IMR-90 (cell line): Measurements from ENCODE around the gene F10. TPM values are rescaled to one million over a fixed set of nuclear protein-coding genes. Genes with fewer than 3 reads are reported as not detected.

Experiments used
- ATAC-seq: fragments of 200-7000 bp; cut with Tn5 transposase; 2 replicates; pipeline ENCODE4 v1.9.1; 2020; ENCODE audit warnings: low read depth, mild to moderate bottlenecking, moderate library complexity
- BruUV-seq: library from RNA; stranded (reverse); fragments of 400-500 nt; replicated peaks from 2 replicates; lab custom pipeline; 2021; lab: Mats Ljungman, UMichigan
- CTCF ChIA-PET: fragments of 300-600 bp; formaldehyde crosslinking; extraction: SDS; loops from one replicate; lab custom pipeline; 2021; ENCODE audit warnings: antibody characterized with exemption; lab: Yijun Ruan, JAX
- POLR2A ChIA-PET: fragments of 300-600 bp; sonication (Branson Sonifier 250); formaldehyde crosslinking; loops from one replicate; lab custom pipeline; 2022; ENCODE audit warnings: antibody characterized with exemption; ENCODE audit not compliant: unreplicated experiment; lab: Charles Lee
- DNase-seq: peaks from one replicate; pipeline ENCODE4 v3.0.0; 2013
- H2AFZ ChIP-seq: replicated peaks from 2 replicates; pipeline ENCODE3; 2013; ENCODE audit warnings: low read length, mild to moderate bottlenecking; ENCODE audit not compliant: poor library complexity
- H2AK5ac ChIP-seq: 2 replicates; pipeline ENCODE4 v1.6.1; 2013; ENCODE audit warnings: low read depth, low read length, inconsistent platforms
- H2AK9ac ChIP-seq: replicated peaks from 2 replicates; pipeline ENCODE3; 2013; ENCODE audit warnings: mild to moderate bottlenecking, low read depth, low read length, moderate library complexity; ENCODE audit not compliant: poor library complexity
- H2BK120ac ChIP-seq: 2 replicates; pipeline ENCODE4 v1.6.1; 2013; ENCODE audit warnings: low read depth, low read length, inconsistent platforms
- H2BK15ac ChIP-seq: 3 replicates; pipeline ENCODE4 v1.6.1; 2013; ENCODE audit warnings: low read depth, low read length, inconsistent platforms
- H2BK20ac ChIP-seq: 2 replicates; pipeline ENCODE4 v1.6.1; 2013; ENCODE audit warnings: low read depth, mild to moderate bottlenecking, inconsistent platforms, low read length, moderate library complexity
- H2BK5ac ChIP-seq: 2 replicates; pipeline ENCODE4 v1.6.1; 2013; ENCODE audit warnings: mild to moderate bottlenecking, low read depth, low read length, inconsistent platforms; ENCODE audit not compliant: poor library complexity, severe bottlenecking
- H3K14ac ChIP-seq: replicated peaks from 2 replicates; pipeline ENCODE4 v1.6.1; 2013; ENCODE audit warnings: low read depth, low read length, inconsistent platforms
- H3K18ac ChIP-seq: 2 replicates; pipeline ENCODE4 v1.6.1; 2013; ENCODE audit warnings: low read depth, low read length, control low read depth
- H3K23ac ChIP-seq: 2 replicates; pipeline ENCODE4 v1.6.1; 2013; ENCODE audit warnings: low read depth, low read length, inconsistent platforms
- H3K27ac ChIP-seq: 2 replicates; pipeline ENCODE4 v1.5.1; 2013; ENCODE audit warnings: mild to moderate bottlenecking, control low read depth, low read length; ENCODE audit not compliant: insufficient read depth
- H3K27me3 ChIP-seq: 2 replicates; pipeline ENCODE4 v1.6.1; 2013; ENCODE audit warnings: low read length; ENCODE audit not compliant: control insufficient read depth, insufficient read depth
- H3K36me3 ChIP-seq: 2 replicates; pipeline ENCODE4 v1.6.1; 2013; ENCODE audit warnings: low read length, mixed read lengths; ENCODE audit not compliant: control insufficient read depth, insufficient read depth
- H3K4ac ChIP-seq: 2 replicates; pipeline ENCODE4 v1.6.1; 2013; ENCODE audit warnings: low read depth, low read length, inconsistent platforms
- H3K4me1 ChIP-seq: 2 replicates; pipeline ENCODE4 v1.6.1; 2013; ENCODE audit warnings: low read length, mixed read lengths; ENCODE audit not compliant: control insufficient read depth, insufficient read depth
- H3K4me2 ChIP-seq: 2 replicates; pipeline ENCODE4 v1.6.1; 2013; ENCODE audit warnings: low read depth, mild to moderate bottlenecking, control low read depth, low read length, moderate library complexity
- H3K4me3 ChIP-seq: 2 replicates; pipeline ENCODE4 v1.5.1; 2013; ENCODE audit warnings: low read depth, mild to moderate bottlenecking, control low read depth, low read length, moderate library complexity; ENCODE audit not compliant: insufficient read depth
- H3K56ac ChIP-seq: 2 replicates; pipeline ENCODE4 v1.6.1; 2013; ENCODE audit warnings: low read length, inconsistent platforms; ENCODE audit not compliant: insufficient read depth; ENCODE audit errors: extremely low read depth
- H3K79me1 ChIP-seq, 2 experiments: 2 replicates each; pipeline ENCODE4 v1.6.1; 2013; ENCODE audit warnings: low read length in 2 of 2, inconsistent platforms in 1 of 2, low read depth in 1 of 2
- H3K9ac ChIP-seq: 2 replicates; pipeline ENCODE4 v1.6.1; 2013; ENCODE audit warnings: low read depth, low read length, control low read depth
- H3K9me1 ChIP-seq: 2 replicates; pipeline ENCODE4 v1.6.1; 2013; ENCODE audit warnings: low read length, inconsistent platforms; ENCODE audit not compliant: insufficient read depth
- H3K9me3 ChIP-seq: 2 replicates; pipeline ENCODE4 v1.6.1; 2013; ENCODE audit warnings: low read length; ENCODE audit not compliant: control insufficient read depth, insufficient read depth
- H4K20me1 ChIP-seq: 2 replicates; pipeline ENCODE4 v1.6.1; 2013; ENCODE audit warnings: low read length, inconsistent platforms; ENCODE audit not compliant: insufficient read depth
- H4K5ac ChIP-seq: 2 replicates; pipeline ENCODE4 v1.6.1; 2013; ENCODE audit warnings: mild to moderate bottlenecking, low read depth, low read length, control low read depth
- H4K8ac ChIP-seq, 2 experiments: 2 replicates each; pipeline ENCODE4 v1.6.1; 2013; ENCODE audit warnings: low read depth in 2 of 2, low read length in 2 of 2, control low read depth in 1 of 2, inconsistent platforms in 1 of 2
- H4K91ac ChIP-seq: 2 replicates; pipeline ENCODE4 v1.6.1; 2013; ENCODE audit warnings: low read depth, low read length, inconsistent platforms; ENCODE audit not compliant: insufficient read depth
- BHLHE40 ChIP-seq: fragments of 150-350 bp; IDR thresholded peaks from 2 replicates; pipeline ENCODE4 v1.6.1; 2016; ENCODE audit warnings: mild to moderate bottlenecking, low read depth, low read length
- CHD1 ChIP-seq: IDR thresholded peaks from 2 replicates; pipeline ENCODE4 v1.6.1; 2012; ENCODE audit warnings: low read depth, low read length, improper control_type of control experiment
- FOS ChIP-seq: fragments of 150-350 bp; IDR thresholded peaks from 2 replicates; pipeline ENCODE4 v1.6.1; 2016; ENCODE audit warnings: low read depth, low read length
- MAFK ChIP-seq: IDR thresholded peaks from 2 replicates; pipeline ENCODE4 v1.6.1; 2012; ENCODE audit warnings: low read depth, low read length, improper control_type of control experiment
- MAZ ChIP-seq: IDR thresholded peaks from 2 replicates; pipeline ENCODE4 v1.6.1; 2012; ENCODE audit warnings: low read depth, mild to moderate bottlenecking, low read length, improper control_type of control experiment, moderate library complexity, borderline replicate concordance
- RAD21 ChIP-seq: IDR thresholded peaks from 2 replicates; pipeline ENCODE4 v1.6.1; 2012; ENCODE audit warnings: low read length, improper control_type of control experiment
- RCOR1 ChIP-seq: IDR thresholded peaks from 2 replicates; pipeline ENCODE4 v1.6.1; 2012; ENCODE audit warnings: mild to moderate bottlenecking, low read length, improper control_type of control experiment; ENCODE audit not compliant: insufficient replicate concordance
- WGBS, 2 experiments: methylation state at CpG; one replicate each; pipeline versions ENCODE4 v1.1.5 to v1.1.7; 2013; ENCODE audit warnings: missing lambda C conversion rate in 2 of 2; ENCODE audit not compliant: insufficient read length in 1 of 2; ENCODE audit errors: extremely low coverage in 2 of 2; 5-methylcytosine and 5-hydroxymethylcytosine counted together
- dilution Hi-C: fragments of 300-500 bp; cut with HindIII; formaldehyde crosslinking; loops from one replicate; pipeline ENCODE4 v1.14.3; 2018; ENCODE audit warnings: low sequenced_read_pairs; ENCODE audit not compliant: unreplicated experiment
- in situ Hi-C: fragments of 300-500 bp; cut with MboI; formaldehyde crosslinking; loops from 3 replicates; pipeline ENCODE4 v1.14.3; 2019; ENCODE audit warnings: low sequenced_read_pairs, inconsistent platforms, mixed read lengths
- intact Hi-C: fragments of 100-400 bp; cut with micrococcal nuclease; formaldehyde crosslinking; loops from 2 replicates; pipeline ENCODE4 v1.10.0; 2022
- polyA plus RNA-seq, 3 experiments: library from polyadenylated mRNA; depleted of rRNA; stranded (reverse); fragments of >200 nt; gene quantifications; 2 replicates each; pipeline ENCODE4 v1.2.3, GENCODE V29; 2012; ENCODE audit warnings: low replicate concordance in 1 of 3
- total RNA-seq: library from RNA; depleted of rRNA; stranded (reverse); fragments of >200 nt; gene quantifications from 2 replicates; pipeline ENCODE4 v1.2.3, GENCODE V29; 2012
- TF ChIP-seq, protein P1 (sequence below): fragments of 150-350 bp; IDR thresholded peaks from 2 replicates; pipeline ENCODE4 v1.6.1; 2016; ENCODE audit warnings: low read depth, mild to moderate bottlenecking, low read length, moderate library complexity, borderline replicate concordance
- TF ChIP-seq, protein P2 (sequence below): fragments of 150-350 bp; IDR thresholded peaks from 2 replicates; pipeline ENCODE4 v1.6.1; 2017; ENCODE audit warnings: mild to moderate bottlenecking, antibody characterized with exemption, low read length, low read depth

Gene F10
- total and polyA plus RNA-seq, 2 of the 4 experiments (the other 2 are of a cell fraction), result 9.1 to 19.5 TPM

DNA sequence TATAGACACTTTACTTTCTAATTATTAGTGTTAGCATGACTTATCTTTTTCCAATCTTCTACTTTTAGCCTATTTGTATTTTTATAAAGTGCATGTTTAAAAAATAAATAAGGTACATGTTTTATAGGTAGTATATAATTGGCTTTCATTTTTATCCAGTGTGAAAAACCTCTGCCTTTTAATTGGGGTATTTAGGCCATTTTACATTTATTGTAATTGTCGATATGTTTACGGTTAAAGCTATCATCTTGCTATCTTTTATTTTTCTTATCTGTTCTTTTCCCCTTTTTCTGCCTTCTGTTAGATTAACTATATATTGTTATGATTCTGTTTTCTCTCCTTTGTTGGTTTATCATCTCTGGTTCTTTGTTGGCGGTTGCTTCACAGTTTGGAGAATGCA, 45.0 kb downstream of the F10 start:
- Histone ChIP-seq H3K9ac (no peak overlapping the region), H3K56ac (no peak overlapping the region), H2AFZ (no peak overlapping the region), H4K20me1 (no peaks in the 10 kb centered on the region), H2BK15ac (no peak overlapping the region), H2AK9ac (no peak overlapping the region), H3K27me3 (no peaks in the 10 kb centered on the region), H3K27ac (no peak overlapping the region), H3K4me3 (no peak overlapping the region), H4K5ac (no peak overlapping the region), H3K9me1 (peaks cover 4% of the 10 kb centered on the region), H3K14ac (no peak overlapping the region), H3K4me1 (peaks cover 8% of the 10 kb centered on the region), H3K79me1 (peaks cover 0 to 12% of the 10 kb centered on the region in 2 experiments; a peak in 2 of 4 replicates), H3K36me3 (peaks cover 23% of the 10 kb centered on the region), H2BK5ac (no peak overlapping the region), H2BK120ac (no peak overlapping the region), H4K8ac (no peak overlapping the region), H4K91ac (no peak overlapping the region), H3K18ac (no peak overlapping the region), H3K23ac (no peak overlapping the region), H2AK5ac (no peak overlapping the region), H3K4ac (no peak overlapping the region), H3K4me2 (no peak overlapping the region), H2BK20ac (no peak overlapping the region), H3K9me3 (0 out of 2 replicates have a peak, but pooled peaks cover 2% of the 10 kb centered on the region)
- DNase-seq, result no peak
- CTCF ChIA-PET, result no interaction called here
- in situ Hi-C loops (no loop called here), intact Hi-C loops (no loop called here), dilution Hi-C loops (no loop called here)
- ATAC-seq, result no peak
- POLR2A ChIA-PET, result no interaction called here
- no TSS peak for BruUV-seq
- WGBS, 2 experiments, result no CpG with 5 or more reads among the region's 3 CpGs
- TF ChIP-seq RCOR1 (no peak), BHLHE40 (no peak), MAFK (no peak), RAD21 (no peak), CHD1 (no peak), MAZ (no peak), FOS (no peak)
- TF ChIP-seq, protein P1, sequence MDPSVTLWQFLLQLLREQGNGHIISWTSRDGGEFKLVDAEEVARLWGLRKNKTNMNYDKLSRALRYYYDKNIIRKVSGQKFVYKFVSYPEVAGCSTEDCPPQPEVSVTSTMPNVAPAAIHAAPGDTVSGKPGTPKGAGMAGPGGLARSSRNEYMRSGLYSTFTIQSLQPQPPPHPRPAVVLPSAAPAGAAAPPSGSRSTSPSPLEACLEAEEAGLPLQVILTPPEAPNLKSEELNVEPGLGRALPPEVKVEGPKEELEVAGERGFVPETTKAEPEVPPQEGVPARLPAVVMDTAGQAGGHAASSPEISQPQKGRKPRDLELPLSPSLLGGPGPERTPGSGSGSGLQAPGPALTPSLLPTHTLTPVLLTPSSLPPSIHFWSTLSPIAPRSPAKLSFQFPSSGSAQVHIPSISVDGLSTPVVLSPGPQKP, result no peak
- TF ChIP-seq, protein P2, sequence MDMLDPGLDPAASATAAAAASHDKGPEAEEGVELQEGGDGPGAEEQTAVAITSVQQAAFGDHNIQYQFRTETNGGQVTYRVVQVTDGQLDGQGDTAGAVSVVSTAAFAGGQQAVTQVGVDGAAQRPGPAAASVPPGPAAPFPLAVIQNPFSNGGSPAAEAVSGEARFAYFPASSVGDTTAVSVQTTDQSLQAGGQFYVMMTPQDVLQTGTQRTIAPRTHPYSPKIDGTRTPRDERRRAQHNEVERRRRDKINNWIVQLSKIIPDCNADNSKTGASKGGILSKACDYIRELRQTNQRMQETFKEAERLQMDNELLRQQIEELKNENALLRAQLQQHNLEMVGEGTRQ, result no peak
